ENCODE results near the gene CNNM2.
"Not testable (repeated sequence)": the region's sequence is repeated elsewhere in the genome, so short reads cannot be mapped to it uniquely, and the experiment has no call there.

CNNM2 gene

DNA sequence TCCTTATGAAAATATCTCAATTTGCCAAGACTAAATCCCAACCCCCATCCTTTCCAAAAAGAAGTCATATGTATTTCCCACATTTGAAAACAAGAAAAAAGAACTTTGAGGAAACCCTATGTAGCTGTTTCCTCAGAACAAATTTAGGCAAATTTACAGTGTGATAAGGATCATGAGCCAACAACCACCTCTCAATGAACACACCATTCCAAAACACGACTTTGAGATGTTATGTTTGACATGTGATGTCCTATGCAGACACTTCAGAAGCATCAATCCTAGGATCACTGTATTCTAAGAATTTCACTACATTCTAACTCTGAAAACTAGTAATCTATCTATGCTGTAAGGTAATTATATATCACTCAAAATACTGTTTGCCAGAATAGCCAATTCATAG is 212.8 kb downstream of the CNNM2 start:
- DNase-seq (ENCODE audit: low read depth in 1 of 2, low spot score in 1 of 2) = no peak
- TF ChIP-seq, protein P1, sequence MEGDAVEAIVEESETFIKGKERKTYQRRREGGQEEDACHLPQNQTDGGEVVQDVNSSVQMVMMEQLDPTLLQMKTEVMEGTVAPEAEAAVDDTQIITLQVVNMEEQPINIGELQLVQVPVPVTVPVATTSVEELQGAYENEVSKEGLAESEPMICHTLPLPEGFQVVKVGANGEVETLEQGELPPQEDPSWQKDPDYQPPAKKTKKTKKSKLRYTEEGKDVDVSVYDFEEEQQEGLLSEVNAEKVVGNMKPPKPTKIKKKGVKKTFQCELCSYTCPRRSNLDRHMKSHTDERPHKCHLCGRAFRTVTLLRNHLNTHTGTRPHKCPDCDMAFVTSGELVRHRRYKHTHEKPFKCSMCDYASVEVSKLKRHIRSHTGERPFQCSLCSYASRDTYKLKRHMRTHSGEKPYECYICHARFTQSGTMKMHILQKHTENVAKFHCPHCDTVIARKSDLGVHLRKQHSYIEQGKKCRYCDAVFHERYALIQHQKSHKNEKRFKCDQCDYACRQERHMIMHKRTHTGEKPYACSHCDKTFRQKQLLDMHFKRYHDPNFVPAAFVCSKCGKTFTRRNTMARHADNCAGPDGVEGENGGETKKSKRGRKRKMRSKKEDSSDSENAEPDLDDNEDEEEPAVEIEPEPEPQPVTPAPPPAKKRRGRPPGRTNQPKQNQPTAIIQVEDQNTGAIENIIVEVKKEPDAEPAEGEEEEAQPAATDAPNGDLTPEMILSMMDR (IDR thresholded peaks at IDR 0.05; ENCODE audit: insufficient read depth, low read length) = no peak
- TF ChIP-seq GABPA (IDR thresholded peaks at IDR 0.05; ENCODE audit: low read depth) (no peak), POLR2AphosphoS5 (IDR thresholded peaks at IDR 0.05; ENCODE audit: low read depth) (no peak), SPI1 (IDR thresholded peaks at IDR 0.05; ENCODE audit: borderline replicate concordance, low read depth) (no peak)
- TF ChIP-seq, protein P2, sequence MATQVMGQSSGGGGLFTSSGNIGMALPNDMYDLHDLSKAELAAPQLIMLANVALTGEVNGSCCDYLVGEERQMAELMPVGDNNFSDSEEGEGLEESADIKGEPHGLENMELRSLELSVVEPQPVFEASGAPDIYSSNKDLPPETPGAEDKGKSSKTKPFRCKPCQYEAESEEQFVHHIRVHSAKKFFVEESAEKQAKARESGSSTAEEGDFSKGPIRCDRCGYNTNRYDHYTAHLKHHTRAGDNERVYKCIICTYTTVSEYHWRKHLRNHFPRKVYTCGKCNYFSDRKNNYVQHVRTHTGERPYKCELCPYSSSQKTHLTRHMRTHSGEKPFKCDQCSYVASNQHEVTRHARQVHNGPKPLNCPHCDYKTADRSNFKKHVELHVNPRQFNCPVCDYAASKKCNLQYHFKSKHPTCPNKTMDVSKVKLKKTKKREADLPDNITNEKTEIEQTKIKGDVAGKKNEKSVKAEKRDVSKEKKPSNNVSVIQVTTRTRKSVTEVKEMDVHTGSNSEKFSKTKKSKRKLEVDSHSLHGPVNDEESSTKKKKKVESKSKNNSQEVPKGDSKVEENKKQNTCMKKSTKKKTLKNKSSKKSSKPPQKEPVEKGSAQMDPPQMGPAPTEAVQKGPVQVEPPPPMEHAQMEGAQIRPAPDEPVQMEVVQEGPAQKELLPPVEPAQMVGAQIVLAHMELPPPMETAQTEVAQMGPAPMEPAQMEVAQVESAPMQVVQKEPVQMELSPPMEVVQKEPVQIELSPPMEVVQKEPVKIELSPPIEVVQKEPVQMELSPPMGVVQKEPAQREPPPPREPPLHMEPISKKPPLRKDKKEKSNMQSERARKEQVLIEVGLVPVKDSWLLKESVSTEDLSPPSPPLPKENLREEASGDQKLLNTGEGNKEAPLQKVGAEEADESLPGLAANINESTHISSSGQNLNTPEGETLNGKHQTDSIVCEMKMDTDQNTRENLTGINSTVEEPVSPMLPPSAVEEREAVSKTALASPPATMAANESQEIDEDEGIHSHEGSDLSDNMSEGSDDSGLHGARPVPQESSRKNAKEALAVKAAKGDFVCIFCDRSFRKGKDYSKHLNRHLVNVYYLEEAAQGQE (IDR thresholded peaks at IDR 0.05; ENCODE audit: insufficient replicate concordance, low read depth) = no peak
- H3K27ac ChIP-seq (replicated peaks) = no peak overlapping the region
- no peaks in the 10 kb centered on the region for H3K27me3 ChIP-seq (ENCODE audit: insufficient read depth, poor library complexity, severe bottlenecking)
- no peak overlapping the region for H3K4me3 ChIP-seq (replicated peaks; ENCODE audit: insufficient read depth, low read length)

DNA sequence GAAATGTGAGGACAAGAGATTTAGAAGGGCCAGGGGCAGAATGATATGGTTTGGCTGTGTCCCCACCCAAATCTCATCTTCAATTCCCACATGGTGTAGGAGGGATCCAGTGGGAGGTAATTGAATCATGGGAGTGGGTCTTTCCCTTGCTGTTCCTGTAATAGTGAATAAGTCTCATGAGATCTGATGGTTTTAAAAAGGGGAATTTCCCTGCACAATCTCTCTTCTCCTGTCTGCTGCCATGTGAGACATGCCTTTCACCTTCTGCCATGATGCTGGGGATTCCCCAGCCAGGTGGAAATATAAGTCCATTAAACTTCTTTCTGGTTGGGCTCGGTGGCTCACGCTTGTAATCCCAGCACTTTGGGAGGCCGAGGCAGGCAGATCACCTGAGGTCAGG is 217.1 kb downstream of the CNNM2 start:
- not testable (repeated sequence) for DNase-seq (ENCODE audit: low read depth in 1 of 2, low spot score in 1 of 2); H3K27me3 ChIP-seq (ENCODE audit: insufficient read depth, poor library complexity, severe bottlenecking); H3K4me3 ChIP-seq (replicated peaks; ENCODE audit: insufficient read depth, low read length); H3K27ac ChIP-seq (replicated peaks)

DNA sequence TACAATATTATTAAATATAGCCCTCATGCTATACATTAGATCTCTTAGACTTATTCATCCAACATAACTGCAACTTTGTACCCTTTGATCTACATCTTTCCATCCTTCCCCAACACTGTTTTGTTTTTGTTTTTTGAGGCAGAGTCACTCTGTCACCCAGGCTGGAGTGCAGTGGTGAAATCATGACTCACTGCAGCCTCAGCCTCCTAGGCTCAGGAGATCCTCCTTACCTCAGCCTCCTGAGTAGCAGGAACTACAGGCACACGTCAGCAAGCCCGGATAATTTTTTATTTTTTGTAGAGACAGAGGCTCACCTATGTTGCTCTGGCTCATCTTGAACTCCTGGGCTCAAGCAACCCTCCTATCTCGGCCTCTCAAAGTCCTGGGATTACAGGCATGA is 221.7 kb downstream of the CNNM2 start:
- no peak overlapping the region for H3K27ac ChIP-seq (replicated peaks)
- no peak overlapping the region for H3K4me3 ChIP-seq (replicated peaks; ENCODE audit: insufficient read depth, low read length)
- no peaks in the 10 kb centered on the region for H3K27me3 ChIP-seq (ENCODE audit: insufficient read depth, poor library complexity, severe bottlenecking)
- TF ChIP-seq GABPA (IDR thresholded peaks at IDR 0.05; ENCODE audit: low read depth) = no peak
- no peak for TF ChIP-seq SPI1 (IDR thresholded peaks at IDR 0.05; ENCODE audit: borderline replicate concordance, low read depth)
- DNase-seq (ENCODE audit: low read depth in 1 of 2, low spot score in 1 of 2) = no peak
